Adrenal gland (tissue), 5 donors: Measurements from ENCODE around the gene UBE2E2.

Experiments used
- CTCF ChIP-seq, 6 experiments: fragments of 450-650 bp in 4 of 6; fragments of 200-600 bp in 2 of 6; sonication (generic) in 1 of 6; IDR thresholded peaks; 1 replicate in 5 of 6; 2 replicates in 1 of 6; pipeline versions ENCODE4 v1.5.1 to v1.8.0; 2016 to 2021; ENCODE audit warnings: antibody characterized with exemption in 6 of 6, mild to moderate bottlenecking in 2 of 6, moderate library complexity in 1 of 6
- POLR2A ChIP-seq, 2 donors: fragments of 450-650 bp; IDR thresholded peaks; one replicate each; pipeline ENCODE4 v1.6.1; 2017; ENCODE audit warnings: antibody characterized with exemption in 2 of 2, mild to moderate bottlenecking in 2 of 2, moderate library complexity in 1 of 2
- donor health status: DM: no; HTN: no; CAD: no.

- TF ChIP-seq CTCF (IDR thresholded peaks at IDR 0.05) (no peak), POLR2A (IDR thresholded peaks at IDR 0.05) (no peak)
Observed at GRCh38 chr3:23494967-23495366, 291.8 kb downstream of the UBE2E2 start.
